A673 (cell line): Measurements from ENCODE around the gene PODXL.

Experiments
- CTCF ChIP-seq: fragments of 300-800, 200-600 bp; sonication (generic); conservative IDR thresholded peaks from 2 replicates; pipeline ENCODE4 v1.5.1; 2017; ENCODE audit warnings: low read depth, mild to moderate bottlenecking, antibody characterized with exemption, low read length, moderate library complexity, mixed read lengths
- EZH2 ChIP-seq: fragments of 200-600 bp; sonication (generic); IDR thresholded peaks from 2 replicates; pipeline ENCODE4 v1.6.1; 2017; ENCODE audit warnings: borderline replicate concordance, low read depth, mild to moderate bottlenecking, mixed read lengths, antibody characterized with exemption, low read length; ENCODE audit not compliant: poor library complexity, severe bottlenecking

DNA sequence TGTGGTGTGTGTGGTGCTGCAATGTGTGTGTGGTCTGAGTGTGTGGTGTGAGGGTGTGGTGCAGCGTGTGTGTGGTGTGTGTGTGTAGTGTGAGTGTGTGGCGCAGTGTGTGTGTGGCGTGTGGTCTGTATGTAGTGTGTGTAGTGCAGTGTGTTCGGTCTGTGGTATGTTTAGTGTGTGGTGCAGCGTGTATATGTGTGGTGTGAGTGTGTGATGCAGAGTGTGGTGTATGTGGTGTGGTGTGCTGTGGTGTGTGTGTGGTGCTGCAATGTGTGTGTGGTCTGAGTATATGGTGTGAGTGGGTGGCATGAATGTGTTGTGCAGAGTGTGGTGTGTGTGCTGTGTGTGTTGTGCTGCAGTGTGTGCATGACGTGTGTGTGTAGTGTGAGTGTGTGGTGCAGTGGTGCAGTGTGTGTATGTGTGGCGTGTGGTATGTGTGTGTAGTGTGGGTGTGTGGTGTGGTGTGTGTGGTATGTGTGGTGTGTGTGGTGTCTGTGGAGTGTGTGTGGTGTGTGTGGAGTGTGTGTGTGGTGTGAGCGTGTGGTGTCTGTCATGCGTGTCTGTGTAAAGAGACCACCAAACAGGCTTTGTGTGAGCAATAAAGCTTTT, 31.0 kb upstream of the PODXL start:
- TF ChIP-seq CTCF, result no peak
- no peak for TF ChIP-seq EZH2
